Measurements from ENCODE around the gene SMCP. TPM values are rescaled to one million over a fixed set of nuclear protein-coding genes. Genes with fewer than 3 reads are reported as not detected.

Gene SMCP
- polyA plus RNA-seq, 2 of the 4 experiments (the other 2 are of a cell fraction), result not detected

DNA sequence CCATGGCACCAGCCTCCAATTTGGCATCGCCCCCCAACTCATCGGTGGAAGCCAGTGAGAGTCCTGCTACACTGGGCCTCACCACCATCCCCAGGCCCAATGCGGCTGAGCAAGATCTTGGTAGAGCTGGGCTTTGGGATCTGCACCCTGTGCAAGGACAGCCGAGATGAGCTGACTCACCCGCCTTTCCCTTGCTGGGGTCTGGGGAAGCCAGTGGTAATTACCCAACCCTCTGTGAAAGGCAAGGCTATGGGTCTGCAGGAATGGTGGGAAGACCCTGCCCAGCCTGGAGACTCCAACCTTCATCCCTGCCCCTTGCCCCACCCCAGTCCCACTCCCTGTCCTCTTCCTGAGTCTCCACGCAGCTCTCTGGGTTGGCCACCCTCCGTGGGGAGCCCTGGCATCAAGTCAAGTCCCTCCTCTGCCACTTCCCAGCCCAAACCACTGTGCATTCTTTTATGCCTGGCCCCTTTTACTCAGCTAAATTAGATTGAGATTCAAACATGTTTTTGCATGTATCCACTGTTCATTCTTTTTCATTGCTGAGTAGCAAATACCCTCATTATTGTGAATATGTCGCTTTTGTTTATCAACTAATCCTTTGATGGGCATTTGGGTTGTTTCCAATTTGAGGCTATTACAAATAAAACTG, 8.8 kb downstream of the SMCP start:
- ChIA-PET CTCF (interaction anchor here (0.8 kb wide), 2 partner anchors 15 to 16 kb away, joined by 3 read pairs; no protein-coding TSS in a partner anchor), POLR2A (no interaction called here)
- no peak overlapping the region for H3K4me3 ChIP-seq
- no peak overlapping the region for H3K4me2 ChIP-seq
- no peak for DNase-seq (ENCODE audit: low read depth in 1 of 2, low spot score in 1 of 2)
- H3K4me1 ChIP-seq, result no peaks in the 10 kb centered on the region
- H3K27ac ChIP-seq, result no peak overlapping the region
- no peak for ATAC-seq
- TF ChIP-seq TP53 (CRISPR knock-in tag; IDR thresholded peaks at IDR 0.05), result no peak
- TF ChIP-seq HOXB5 (CRISPR knock-in tag; IDR thresholded peaks at IDR 0.05), result no peak
- no peak for TF ChIP-seq MAFK (IDR thresholded peaks at IDR 0.05; ENCODE audit: partially characterized antibody)
- TF ChIP-seq, protein P1, sequence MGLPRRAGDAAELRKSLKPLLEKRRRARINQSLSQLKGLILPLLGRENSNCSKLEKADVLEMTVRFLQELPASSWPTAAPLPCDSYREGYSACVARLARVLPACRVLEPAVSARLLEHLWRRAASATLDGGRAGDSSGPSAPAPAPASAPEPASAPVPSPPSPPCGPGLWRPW (IDR thresholded peaks at IDR 0.05), result no peak
- TF ChIP-seq NR3C1 (IDR thresholded peaks at IDR 0.05), result no peak
- no peak for TF ChIP-seq JUNB (IDR thresholded peaks at IDR 0.05)
- TF ChIP-seq EHMT2 (IDR thresholded peaks at IDR 0.05; ENCODE audit: low read depth), result no peak
- TF ChIP-seq, protein P2, sequence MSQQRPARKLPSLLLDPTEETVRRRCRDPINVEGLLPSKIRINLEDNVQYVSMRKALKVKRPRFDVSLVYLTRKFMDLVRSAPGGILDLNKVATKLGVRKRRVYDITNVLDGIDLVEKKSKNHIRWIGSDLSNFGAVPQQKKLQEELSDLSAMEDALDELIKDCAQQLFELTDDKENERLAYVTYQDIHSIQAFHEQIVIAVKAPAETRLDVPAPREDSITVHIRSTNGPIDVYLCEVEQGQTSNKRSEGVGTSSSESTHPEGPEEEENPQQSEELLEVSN (IDR thresholded peaks at IDR 0.05; ENCODE audit: borderline replicate concordance, low read depth), result no peak
- no peak for TF ChIP-seq NFE2L2 (conservative IDR thresholded peaks at IDR 0.05; ENCODE audit: low read length)
- FAIRE-seq, result no peak
- no peaks in the 10 kb centered on the region for H3K9me3 ChIP-seq
- WGBS (ENCODE audit: missing lambda C conversion rate), result 2% methylated on average over 6 of the region's 8 CpGs

DNA sequence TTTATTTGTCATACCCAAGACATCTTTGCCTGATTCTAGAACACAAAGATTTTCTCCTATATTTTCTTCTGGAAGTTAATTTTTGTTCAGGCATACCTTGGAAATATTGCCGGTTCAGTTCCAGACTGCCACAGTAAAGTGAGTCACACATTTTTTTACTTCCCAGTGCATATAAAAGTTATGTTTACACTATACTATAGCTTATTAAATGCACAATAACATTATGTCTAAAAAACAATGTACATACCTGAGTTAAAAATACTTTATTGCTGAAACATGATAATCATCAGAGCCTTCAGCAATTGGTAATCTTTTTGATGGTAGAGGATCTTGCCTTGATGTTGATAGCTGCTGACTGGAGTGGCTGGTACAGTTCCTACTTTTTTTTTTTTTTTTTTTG, 10.0 kb downstream of the SMCP start:
- WGBS (ENCODE audit: missing lambda C conversion rate), result 55% methylated on average over 1 of the region's 1 CpG
- Histone ChIP-seq H3K4me1 (no peaks in the 10 kb centered on the region), H3K27ac (no peak overlapping the region), H3K9me3 (no peaks in the 10 kb centered on the region), H3K4me2 (no peak overlapping the region), H3K4me3 (no peak overlapping the region)
- FAIRE-seq (no peak), DNase-seq (ENCODE audit: low read depth in 1 of 2, low spot score in 1 of 2) (no peak), ATAC-seq (no peak)
- ChIA-PET CTCF (interaction anchor here (0.7 kb wide), 1 partner anchor 333 kb away, joined by 5 read pairs; no protein-coding TSS in a partner anchor), POLR2A (no interaction called here)
- TF ChIP-seq NPAS2 (CRISPR knock-in tag; IDR thresholded peaks at IDR 0.05; ENCODE audit: borderline replicate concordance) (no peak), TP53 (CRISPR knock-in tag; IDR thresholded peaks at IDR 0.05) (no peak), CBX2 (IDR thresholded peaks at IDR 0.05; ENCODE audit: borderline replicate concordance, low read depth) (no peak), SMC3 (IDR thresholded peaks at IDR 0.05) (no peak), HEYL (CRISPR knock-in tag; IDR thresholded peaks at IDR 0.05) (no peak), POLR2A (IDR thresholded peaks at IDR 0.05; ENCODE audit: low read length) (no peak), ZNF302 (CRISPR knock-in tag; IDR thresholded peaks at IDR 0.05) (no peak), ZFP36 (IDR thresholded peaks at IDR 0.05; ENCODE audit: borderline replicate concordance, partially characterized antibody) (no peak), ESRRA (IDR thresholded peaks at IDR 0.05; ENCODE audit: borderline replicate concordance, low read length) (no peak), GATA3 (IDR thresholded peaks at IDR 0.05; ENCODE audit: borderline replicate concordance) (no peak), RAD21 (conservative IDR thresholded peaks at IDR 0.05 in 1 of 2, IDR thresholded peaks at IDR 0.05 in 1 of 2) (no peak), EP300 (IDR thresholded peaks at IDR 0.05) (no peak)
- TF ChIP-seq, protein P3, sequence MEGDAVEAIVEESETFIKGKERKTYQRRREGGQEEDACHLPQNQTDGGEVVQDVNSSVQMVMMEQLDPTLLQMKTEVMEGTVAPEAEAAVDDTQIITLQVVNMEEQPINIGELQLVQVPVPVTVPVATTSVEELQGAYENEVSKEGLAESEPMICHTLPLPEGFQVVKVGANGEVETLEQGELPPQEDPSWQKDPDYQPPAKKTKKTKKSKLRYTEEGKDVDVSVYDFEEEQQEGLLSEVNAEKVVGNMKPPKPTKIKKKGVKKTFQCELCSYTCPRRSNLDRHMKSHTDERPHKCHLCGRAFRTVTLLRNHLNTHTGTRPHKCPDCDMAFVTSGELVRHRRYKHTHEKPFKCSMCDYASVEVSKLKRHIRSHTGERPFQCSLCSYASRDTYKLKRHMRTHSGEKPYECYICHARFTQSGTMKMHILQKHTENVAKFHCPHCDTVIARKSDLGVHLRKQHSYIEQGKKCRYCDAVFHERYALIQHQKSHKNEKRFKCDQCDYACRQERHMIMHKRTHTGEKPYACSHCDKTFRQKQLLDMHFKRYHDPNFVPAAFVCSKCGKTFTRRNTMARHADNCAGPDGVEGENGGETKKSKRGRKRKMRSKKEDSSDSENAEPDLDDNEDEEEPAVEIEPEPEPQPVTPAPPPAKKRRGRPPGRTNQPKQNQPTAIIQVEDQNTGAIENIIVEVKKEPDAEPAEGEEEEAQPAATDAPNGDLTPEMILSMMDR (IDR thresholded peaks at IDR 0.05), result no peak
- TF ChIP-seq, protein P4, sequence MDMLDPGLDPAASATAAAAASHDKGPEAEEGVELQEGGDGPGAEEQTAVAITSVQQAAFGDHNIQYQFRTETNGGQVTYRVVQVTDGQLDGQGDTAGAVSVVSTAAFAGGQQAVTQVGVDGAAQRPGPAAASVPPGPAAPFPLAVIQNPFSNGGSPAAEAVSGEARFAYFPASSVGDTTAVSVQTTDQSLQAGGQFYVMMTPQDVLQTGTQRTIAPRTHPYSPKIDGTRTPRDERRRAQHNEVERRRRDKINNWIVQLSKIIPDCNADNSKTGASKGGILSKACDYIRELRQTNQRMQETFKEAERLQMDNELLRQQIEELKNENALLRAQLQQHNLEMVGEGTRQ (IDR thresholded peaks at IDR 0.05), result no peak
- TF ChIP-seq, protein P5, sequence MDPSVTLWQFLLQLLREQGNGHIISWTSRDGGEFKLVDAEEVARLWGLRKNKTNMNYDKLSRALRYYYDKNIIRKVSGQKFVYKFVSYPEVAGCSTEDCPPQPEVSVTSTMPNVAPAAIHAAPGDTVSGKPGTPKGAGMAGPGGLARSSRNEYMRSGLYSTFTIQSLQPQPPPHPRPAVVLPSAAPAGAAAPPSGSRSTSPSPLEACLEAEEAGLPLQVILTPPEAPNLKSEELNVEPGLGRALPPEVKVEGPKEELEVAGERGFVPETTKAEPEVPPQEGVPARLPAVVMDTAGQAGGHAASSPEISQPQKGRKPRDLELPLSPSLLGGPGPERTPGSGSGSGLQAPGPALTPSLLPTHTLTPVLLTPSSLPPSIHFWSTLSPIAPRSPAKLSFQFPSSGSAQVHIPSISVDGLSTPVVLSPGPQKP (IDR thresholded peaks at IDR 0.05; ENCODE audit: low read depth, low read length), result no peak
- TF ChIP-seq, protein P6, sequence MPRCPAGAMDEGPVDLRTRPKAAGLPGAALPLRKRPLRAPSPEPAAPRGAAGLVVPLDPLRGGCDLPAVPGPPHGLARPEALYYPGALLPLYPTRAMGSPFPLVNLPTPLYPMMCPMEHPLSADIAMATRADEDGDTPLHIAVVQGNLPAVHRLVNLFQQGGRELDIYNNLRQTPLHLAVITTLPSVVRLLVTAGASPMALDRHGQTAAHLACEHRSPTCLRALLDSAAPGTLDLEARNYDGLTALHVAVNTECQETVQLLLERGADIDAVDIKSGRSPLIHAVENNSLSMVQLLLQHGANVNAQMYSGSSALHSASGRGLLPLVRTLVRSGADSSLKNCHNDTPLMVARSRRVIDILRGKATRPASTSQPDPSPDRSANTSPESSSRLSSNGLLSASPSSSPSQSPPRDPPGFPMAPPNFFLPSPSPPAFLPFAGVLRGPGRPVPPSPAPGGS (IDR thresholded peaks at IDR 0.05), result no peak
- TF ChIP-seq, protein P7, sequence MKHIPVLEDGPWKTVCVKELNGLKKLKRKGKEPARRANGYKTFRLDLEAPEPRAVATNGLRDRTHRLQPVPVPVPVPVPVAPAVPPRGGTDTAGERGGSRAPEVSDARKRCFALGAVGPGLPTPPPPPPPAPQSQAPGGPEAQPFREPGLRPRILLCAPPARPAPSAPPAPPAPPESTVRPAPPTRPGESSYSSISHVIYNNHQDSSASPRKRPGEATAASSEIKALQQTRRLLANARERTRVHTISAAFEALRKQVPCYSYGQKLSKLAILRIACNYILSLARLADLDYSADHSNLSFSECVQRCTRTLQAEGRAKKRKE (CRISPR knock-in tag; IDR thresholded peaks at IDR 0.05; ENCODE audit: low read depth), result no peak
- TF ChIP-seq, protein P8, sequence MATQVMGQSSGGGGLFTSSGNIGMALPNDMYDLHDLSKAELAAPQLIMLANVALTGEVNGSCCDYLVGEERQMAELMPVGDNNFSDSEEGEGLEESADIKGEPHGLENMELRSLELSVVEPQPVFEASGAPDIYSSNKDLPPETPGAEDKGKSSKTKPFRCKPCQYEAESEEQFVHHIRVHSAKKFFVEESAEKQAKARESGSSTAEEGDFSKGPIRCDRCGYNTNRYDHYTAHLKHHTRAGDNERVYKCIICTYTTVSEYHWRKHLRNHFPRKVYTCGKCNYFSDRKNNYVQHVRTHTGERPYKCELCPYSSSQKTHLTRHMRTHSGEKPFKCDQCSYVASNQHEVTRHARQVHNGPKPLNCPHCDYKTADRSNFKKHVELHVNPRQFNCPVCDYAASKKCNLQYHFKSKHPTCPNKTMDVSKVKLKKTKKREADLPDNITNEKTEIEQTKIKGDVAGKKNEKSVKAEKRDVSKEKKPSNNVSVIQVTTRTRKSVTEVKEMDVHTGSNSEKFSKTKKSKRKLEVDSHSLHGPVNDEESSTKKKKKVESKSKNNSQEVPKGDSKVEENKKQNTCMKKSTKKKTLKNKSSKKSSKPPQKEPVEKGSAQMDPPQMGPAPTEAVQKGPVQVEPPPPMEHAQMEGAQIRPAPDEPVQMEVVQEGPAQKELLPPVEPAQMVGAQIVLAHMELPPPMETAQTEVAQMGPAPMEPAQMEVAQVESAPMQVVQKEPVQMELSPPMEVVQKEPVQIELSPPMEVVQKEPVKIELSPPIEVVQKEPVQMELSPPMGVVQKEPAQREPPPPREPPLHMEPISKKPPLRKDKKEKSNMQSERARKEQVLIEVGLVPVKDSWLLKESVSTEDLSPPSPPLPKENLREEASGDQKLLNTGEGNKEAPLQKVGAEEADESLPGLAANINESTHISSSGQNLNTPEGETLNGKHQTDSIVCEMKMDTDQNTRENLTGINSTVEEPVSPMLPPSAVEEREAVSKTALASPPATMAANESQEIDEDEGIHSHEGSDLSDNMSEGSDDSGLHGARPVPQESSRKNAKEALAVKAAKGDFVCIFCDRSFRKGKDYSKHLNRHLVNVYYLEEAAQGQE (IDR thresholded peaks at IDR 0.05), result no peak
- TF ChIP-seq, protein P1 (IDR thresholded peaks at IDR 0.05), result no peak

Data from A549 (cell line).